ENCODE results near the gene PPP1R1C.
"Not testable (repeated sequence)": the region's sequence is repeated elsewhere in the genome, so short reads cannot be mapped to it uniquely, and the experiment has no call there.

The PPP1R1C gene

DNA sequence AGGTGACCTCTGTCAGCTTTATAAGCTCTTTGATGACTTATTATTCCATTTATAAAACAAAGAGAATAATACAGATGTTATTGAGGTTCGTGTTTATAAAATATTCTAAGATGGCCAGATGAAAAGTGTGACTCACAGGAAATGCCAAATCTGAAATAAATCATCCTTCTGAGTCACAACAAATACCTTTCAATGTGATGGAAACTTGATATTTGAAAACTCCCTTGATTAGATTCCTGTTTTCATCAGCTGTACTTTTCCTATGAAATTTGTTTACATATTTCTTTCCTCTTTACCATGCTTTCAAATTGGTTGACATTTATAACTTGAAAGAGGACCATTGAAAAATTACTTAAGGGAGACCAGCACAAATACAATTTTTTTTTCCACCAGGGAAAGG, 30.6 kb upstream of the PPP1R1C start:
- no peak overlapping the region for H3K4me3 ChIP-seq (ENCODE audit: low read depth, low read length)

DNA sequence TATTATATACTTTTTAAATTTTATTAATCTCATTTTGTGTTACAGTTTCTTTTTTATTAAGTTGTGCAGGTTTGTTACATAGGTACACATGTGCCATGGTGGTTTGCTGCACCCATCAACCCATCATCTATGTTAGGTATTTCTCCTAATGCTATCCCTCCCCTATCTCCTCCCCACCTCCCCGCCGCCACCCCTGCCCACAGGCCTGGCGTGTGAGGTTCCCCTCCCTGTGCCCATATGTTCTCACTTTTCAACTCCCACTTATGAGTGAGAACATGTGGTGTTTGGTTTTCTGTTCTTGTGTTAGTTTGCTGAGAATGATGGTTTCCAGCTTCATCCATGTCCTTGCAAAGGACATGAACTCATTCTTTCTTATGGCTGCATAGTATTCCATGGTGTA, 29.8 kb upstream of the PPP1R1C start:
- DNase-seq (ENCODE audit: low read depth); H3K4me3 ChIP-seq (ENCODE audit: low read depth, low read length): not testable (repeated sequence)

More for the DNA sequence above, 30.6 kb upstream of the PPP1R1C start:
- TF ChIP-seq, protein P1, sequence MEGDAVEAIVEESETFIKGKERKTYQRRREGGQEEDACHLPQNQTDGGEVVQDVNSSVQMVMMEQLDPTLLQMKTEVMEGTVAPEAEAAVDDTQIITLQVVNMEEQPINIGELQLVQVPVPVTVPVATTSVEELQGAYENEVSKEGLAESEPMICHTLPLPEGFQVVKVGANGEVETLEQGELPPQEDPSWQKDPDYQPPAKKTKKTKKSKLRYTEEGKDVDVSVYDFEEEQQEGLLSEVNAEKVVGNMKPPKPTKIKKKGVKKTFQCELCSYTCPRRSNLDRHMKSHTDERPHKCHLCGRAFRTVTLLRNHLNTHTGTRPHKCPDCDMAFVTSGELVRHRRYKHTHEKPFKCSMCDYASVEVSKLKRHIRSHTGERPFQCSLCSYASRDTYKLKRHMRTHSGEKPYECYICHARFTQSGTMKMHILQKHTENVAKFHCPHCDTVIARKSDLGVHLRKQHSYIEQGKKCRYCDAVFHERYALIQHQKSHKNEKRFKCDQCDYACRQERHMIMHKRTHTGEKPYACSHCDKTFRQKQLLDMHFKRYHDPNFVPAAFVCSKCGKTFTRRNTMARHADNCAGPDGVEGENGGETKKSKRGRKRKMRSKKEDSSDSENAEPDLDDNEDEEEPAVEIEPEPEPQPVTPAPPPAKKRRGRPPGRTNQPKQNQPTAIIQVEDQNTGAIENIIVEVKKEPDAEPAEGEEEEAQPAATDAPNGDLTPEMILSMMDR (IDR thresholded peaks at IDR 0.05; ENCODE audit: control insufficient read depth, extremely low read depth, insufficient read depth), result no peak
- no peak for DNase-seq (ENCODE audit: low read depth)

DNA sequence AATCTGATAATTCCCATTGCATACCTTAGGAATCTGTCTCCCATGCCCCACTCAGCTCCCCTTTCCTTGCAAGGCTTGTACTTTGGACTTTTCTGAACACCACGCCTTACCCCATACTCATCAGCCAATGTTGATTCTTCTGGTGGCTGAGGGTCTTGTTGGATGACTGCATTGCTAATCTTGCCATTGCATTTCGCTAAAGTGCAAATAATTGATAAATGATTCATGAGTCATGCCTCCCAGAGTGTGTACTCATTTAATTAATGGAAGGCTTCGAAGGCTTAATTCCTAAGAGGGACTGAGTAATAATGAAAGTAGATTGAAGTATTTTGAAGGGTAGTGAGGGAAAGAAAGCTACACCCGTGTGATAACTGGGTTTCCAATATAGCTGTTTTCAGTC, 28.0 kb upstream of the PPP1R1C start:
- DNase-seq (ENCODE audit: low read depth), result no peak
- no peak overlapping the region for H3K4me3 ChIP-seq (ENCODE audit: low read depth, low read length)
- TF ChIP-seq, protein P1 (IDR thresholded peaks at IDR 0.05; ENCODE audit: control insufficient read depth, extremely low read depth, insufficient read depth), result no peak

DNA sequence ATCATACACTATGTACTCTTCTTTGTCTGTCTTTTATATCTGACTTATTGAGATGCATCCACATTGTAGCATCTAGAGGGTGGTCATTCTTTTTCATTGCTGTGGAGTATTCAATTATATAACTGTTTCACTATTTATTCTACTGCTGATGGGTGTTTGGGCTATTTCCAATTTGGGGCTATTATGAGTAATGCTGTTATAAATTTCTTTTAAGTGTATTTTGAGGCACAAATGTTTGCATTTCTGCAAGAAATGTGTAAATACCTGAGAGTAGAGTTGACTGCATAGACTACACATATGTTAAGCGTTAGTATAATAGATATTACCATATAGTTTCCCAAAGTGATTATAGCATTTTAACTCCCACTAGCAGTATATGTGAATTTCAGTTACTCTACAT, 26.9 kb upstream of the PPP1R1C start:
- TF ChIP-seq, protein P1 (IDR thresholded peaks at IDR 0.05; ENCODE audit: control insufficient read depth, extremely low read depth, insufficient read depth), result no peak
- no peak for DNase-seq (ENCODE audit: low read depth)
- no peak overlapping the region for H3K4me3 ChIP-seq (ENCODE audit: low read depth, low read length)

DNA sequence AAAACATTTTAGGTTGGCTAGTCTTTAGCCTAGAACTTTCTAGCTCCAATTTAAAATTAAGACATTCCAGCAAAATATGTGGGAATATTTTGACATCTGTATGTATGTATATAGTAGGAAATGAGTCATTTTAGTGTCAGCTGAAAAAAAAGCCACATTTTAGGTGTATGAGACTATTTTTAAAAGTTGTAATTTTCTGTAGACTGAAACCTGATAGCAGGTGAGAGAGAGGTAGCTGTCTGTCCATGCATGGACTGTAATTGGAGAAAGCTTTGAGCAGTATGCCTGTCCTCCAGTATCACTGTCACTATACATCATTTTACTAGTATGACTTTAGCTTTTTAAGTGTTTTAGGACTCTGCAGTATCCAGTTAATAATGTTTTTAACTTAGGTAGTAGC, 26.1 kb upstream of the PPP1R1C start:
- TF ChIP-seq, protein P1 (IDR thresholded peaks at IDR 0.05; ENCODE audit: control insufficient read depth, extremely low read depth, insufficient read depth), result no peak
- DNase-seq (ENCODE audit: low read depth), result no peak
- H3K4me3 ChIP-seq (ENCODE audit: low read depth, low read length), result no peak overlapping the region

DNA sequence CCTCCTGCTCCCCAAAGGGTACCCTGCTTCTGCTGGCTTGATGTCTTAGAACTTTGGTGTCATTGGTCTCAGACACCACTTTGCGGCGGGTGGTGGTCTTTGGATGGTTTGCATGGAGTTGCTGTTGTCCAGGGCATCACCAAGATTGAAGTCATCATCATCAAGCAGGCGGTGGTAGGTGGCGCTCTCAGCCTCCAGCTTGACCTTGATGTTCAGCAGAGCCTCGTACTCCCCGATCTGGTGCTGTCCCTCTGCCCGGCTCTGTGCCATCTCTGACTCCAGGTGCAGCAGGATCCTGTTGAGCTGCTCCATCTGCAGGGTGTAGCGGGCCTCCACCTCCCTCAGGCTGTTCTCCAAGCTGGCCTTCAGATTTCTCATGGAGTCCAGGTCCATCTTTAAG, 24.5 kb upstream of the PPP1R1C start:
- not testable (repeated sequence) for H3K4me3 ChIP-seq (ENCODE audit: low read depth, low read length); DNase-seq (ENCODE audit: low read depth)

DNA sequence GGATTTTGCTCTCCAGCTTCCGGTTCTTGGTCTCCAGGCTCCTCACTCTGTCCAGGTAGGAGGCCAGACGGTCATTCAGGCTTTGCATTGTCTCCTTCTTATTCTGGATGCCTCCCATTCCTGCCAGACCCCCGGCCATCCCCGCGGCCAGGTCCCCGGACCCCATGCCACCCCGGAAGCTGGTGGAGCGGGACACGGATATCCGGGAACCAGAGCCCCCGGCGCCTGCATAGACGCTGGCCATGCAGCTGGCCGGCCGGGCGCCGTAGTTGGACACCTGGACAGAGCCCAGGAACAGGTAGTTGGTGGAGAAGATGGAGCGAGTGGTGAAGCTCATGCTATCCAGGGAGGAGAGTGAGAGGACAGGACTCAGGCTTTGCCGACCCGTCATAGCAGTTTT, 23.5 kb upstream of the PPP1R1C start:
- TF ChIP-seq, protein P1 (IDR thresholded peaks at IDR 0.05; ENCODE audit: control insufficient read depth, extremely low read depth, insufficient read depth), result no peak
- no peak for DNase-seq (ENCODE audit: low read depth)

DNA sequence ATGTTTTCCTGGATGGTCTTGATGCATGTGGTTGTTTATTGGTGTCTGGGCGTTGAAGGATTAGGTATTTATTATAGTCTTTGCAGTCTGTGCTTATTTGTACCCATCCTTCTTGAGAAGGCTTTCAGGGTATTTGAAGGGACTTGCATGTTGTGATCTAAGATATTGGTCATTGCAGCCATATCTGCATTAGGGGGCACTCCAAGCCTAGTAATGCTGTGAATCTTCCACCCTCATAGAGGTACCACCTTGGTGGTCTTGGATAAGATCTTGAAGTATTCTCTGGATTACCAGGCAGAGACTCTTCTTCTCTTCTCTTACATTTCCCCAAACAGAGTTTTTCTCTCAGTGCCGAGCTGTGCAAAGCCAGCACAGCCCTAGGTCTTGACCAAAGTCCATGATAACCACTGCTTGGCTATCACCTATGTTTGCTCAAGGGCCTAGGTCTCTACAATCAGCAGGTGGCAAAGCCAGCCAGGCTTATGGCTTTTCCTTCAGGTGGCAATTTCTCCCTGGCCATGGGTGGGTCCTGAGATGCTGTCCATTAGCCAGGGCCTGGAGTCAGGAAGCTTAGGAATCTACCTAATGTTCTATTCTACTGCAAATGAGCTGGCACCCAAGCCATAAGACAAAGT, 15.4 kb upstream of the PPP1R1C start:
- no peak for DNase-seq (ENCODE audit: low read depth)
- no peak overlapping the region for H3K4me3 ChIP-seq (ENCODE audit: low read depth, low read length)
- TF ChIP-seq, protein P1 (IDR thresholded peaks at IDR 0.05; ENCODE audit: control insufficient read depth, extremely low read depth, insufficient read depth), result no peak

More for the DNA sequence above, 23.5 kb upstream of the PPP1R1C start:
- no peak overlapping the region for H3K4me3 ChIP-seq (ENCODE audit: low read depth, low read length)
